Nephron progenitor cell (in vitro differentiated cells): ENCODE measurements around the gene RANBP9.

Source experiments
- DNase-seq: peaks from one replicate; pipeline ENCODE4 v3.0.0; 2021
- H3K27ac Mint-ChIP-seq: 2 replicates; pipeline ENCODE4 v1.8.0; 2021; ENCODE audit warnings: mild to moderate bottlenecking, moderate library complexity, mixed read lengths
- H3K27me3 Mint-ChIP-seq: 2 replicates; pipeline ENCODE4 v1.8.0; 2021; ENCODE audit warnings: mild to moderate bottlenecking, low read depth, mixed read lengths; ENCODE audit not compliant: poor library complexity
- H3K36me3 Mint-ChIP-seq: 2 replicates; pipeline ENCODE4 v1.8.0; 2021; ENCODE audit warnings: low read depth, mixed read lengths
- H3K4me1 Mint-ChIP-seq: 2 replicates; pipeline ENCODE4 v1.8.0; 2021; ENCODE audit warnings: mixed read lengths
- H3K4me3 Mint-ChIP-seq: 2 replicates; pipeline ENCODE4 v1.8.0; 2021; ENCODE audit warnings: mild to moderate bottlenecking, moderate library complexity, mixed read lengths
- H3K9me3 Mint-ChIP-seq: 2 replicates; pipeline ENCODE4 v1.8.0; 2021; ENCODE audit warnings: mild to moderate bottlenecking, moderate library complexity, mixed read lengths
- CTCF ChIP-seq: fragments of 200-600 bp; sonication (generic); IDR thresholded peaks from 2 replicates; pipeline ENCODE4 v1.5.0; 2021; ENCODE audit warnings: antibody characterized with exemption

Gene RANBP9

DNA sequence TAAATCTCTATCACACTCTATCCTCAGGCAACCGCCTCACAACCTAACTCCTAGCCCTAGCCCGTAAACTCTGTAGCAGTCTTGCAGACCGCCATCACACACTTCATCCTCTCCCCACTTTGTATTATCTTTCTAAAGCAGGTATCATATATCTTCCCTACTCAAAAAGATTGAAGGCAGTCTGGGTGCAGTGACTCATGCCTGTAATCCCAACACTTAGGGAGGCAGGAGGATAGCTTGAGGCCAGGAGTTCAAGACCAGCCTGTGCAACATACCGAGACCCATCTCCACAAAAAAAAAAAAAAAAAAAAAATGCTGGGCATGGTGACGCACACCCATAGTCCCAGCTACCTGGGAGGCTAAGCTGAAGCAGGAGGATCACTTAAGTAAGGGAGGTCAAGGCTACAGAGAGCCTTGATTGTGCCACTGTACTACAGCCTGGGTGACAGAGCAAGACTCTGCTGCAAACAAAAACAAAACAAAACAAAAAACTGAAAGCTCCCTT is 22.9 kb downstream of the RANBP9 start:
- peaks cover 8% of the 10 kb centered on the region for H3K4me1 Mint-ChIP-seq
- no peaks in the 10 kb centered on the region for H3K27me3 Mint-ChIP-seq
- no peaks in the 10 kb centered on the region for H3K9me3 Mint-ChIP-seq
- no peak for DNase-seq
- H3K36me3 Mint-ChIP-seq = peaks cover 51% of the 10 kb centered on the region
- TF ChIP-seq CTCF = no peak
- H3K27ac Mint-ChIP-seq = peak overlapping the region; percentile 97
- H3K4me3 Mint-ChIP-seq = no peak overlapping the region

GRCh38 chr6:13687917-13688351 is 23.7 kb downstream of the RANBP9 start:
- Mint-ChIP-seq H3K9me3 (no peaks in the 10 kb centered on the region), H3K4me1 (peaks cover 8% of the 10 kb centered on the region), H3K27ac (peak overlapping the region; percentile 97), H3K4me3 (no peak overlapping the region), H3K27me3 (no peaks in the 10 kb centered on the region), H3K36me3 (peaks cover 50% of the 10 kb centered on the region)
- no peak for DNase-seq
- no peak for TF ChIP-seq CTCF

DNA sequence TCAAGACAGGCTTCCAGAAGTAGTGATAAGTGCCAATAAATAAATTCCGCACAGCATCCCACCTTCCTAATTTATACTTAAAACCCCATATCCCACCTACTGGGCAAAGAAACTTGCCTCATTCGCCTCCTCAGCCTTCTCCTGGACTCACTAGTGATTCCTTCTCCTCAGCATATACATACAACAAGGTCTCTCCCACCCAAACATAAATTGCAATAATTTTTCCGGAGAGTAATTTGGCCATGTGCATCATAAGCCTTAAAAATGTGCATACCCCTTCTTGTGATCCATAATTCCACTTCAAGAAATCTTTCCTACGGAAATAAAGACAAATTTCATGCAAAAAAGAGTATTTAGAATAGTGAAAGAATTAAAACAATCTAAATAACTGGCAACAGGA is 26.8 kb downstream of the RANBP9 start:
- Mint-ChIP-seq H3K9me3 (peaks cover 19% of the 10 kb centered on the region), H3K27me3 (no peaks in the 10 kb centered on the region), H3K4me3 (no peak overlapping the region), H3K4me1 (no peaks in the 10 kb centered on the region), H3K27ac (peak overlapping the region; percentile 10), H3K36me3 (peaks cover 60% of the 10 kb centered on the region)
- TF ChIP-seq CTCF = no peak
- DNase-seq = no peak

GRCh38 chr6:13683038-13683437 is 28.6 kb downstream of the RANBP9 start:
- Mint-ChIP-seq H3K27ac (no peak overlapping the region), H3K27me3 (no peaks in the 10 kb centered on the region), H3K4me1 (peaks cover 10% of the 10 kb centered on the region), H3K9me3 (peaks cover 34% of the 10 kb centered on the region), H3K4me3 (no peak overlapping the region), H3K36me3 (peaks cover 62% of the 10 kb centered on the region)
- no peak for TF ChIP-seq CTCF
- no peak for DNase-seq

DNA sequence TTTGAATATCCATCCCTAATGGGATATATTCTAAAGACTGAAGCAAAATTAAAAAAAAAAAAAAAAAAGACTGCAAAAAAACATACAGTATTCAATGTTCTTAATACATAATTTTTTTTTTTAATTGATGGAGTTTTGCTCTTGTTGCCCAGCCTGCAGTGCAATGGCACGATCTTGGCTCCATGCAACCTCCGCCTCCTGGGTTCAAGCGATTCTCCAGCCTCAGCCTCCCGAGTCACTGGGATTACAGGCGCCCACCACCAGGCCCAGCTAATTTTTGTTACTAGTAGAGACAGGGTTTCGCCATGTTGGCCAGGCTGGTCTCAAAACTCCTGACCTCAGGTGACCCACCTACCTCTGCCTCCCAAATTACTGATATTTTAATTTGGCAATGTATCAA is 29.3 kb downstream of the RANBP9 start:
- no peak for DNase-seq
- peaks cover 56% of the 10 kb centered on the region for H3K36me3 Mint-ChIP-seq
- H3K27me3 Mint-ChIP-seq = no peaks in the 10 kb centered on the region
- peaks cover 41% of the 10 kb centered on the region for H3K9me3 Mint-ChIP-seq
- H3K27ac Mint-ChIP-seq = no peak overlapping the region
- H3K4me1 Mint-ChIP-seq = peaks cover 10% of the 10 kb centered on the region
- H3K4me3 Mint-ChIP-seq = no peak overlapping the region
- TF ChIP-seq CTCF = no peak

DNA sequence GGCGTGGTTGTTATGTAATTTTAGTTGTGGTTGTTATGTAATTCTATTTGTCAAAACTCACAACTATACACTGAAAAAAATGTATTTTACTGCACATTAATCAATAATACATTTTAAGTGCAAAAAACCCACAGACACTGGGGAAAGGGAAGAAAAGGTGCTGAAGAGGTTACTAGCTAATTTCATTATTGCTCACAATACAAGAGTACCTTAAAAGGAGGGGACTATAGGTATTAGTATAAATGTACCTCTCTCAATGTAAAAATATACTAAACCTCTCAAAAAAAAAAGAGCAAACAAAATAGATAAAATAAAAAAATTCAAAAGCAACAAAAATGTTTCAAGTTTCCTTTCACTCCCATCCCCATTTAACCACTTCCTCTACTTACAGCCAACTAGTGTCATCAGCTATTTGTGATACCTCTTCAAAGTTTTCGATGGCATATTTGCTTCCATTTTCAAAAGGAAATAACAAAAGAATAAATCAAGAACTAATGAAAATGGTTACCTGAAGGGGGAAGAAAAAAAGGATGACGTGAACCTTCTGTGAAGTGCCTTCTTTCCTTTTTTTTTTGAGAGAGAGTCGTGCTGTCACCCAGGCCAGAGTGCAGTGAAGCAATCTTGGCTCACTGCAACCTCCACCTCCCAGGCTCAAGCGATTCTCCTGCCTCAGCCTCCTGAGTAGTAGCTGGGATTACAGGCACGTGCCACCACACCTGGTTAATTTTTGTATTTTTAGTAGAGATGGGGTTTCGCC is 30.2 kb downstream of the RANBP9 start:
- H3K4me1 Mint-ChIP-seq = peaks cover 10% of the 10 kb centered on the region

More for the DNA sequence above, 30.2 kb downstream of the RANBP9 start:
- no peak overlapping the region for H3K27ac Mint-ChIP-seq
- no peak for TF ChIP-seq CTCF
- peaks cover 48% of the 10 kb centered on the region for H3K9me3 Mint-ChIP-seq
- no peak for DNase-seq
- H3K27me3 Mint-ChIP-seq = no peaks in the 10 kb centered on the region
- H3K36me3 Mint-ChIP-seq = peaks cover 56% of the 10 kb centered on the region
- H3K4me3 Mint-ChIP-seq = no peak overlapping the region
